Adipocyte (in vitro differentiated cells): Measurements from ENCODE around the gene KAT14.
"Not testable (repeated sequence)": the region's sequence is repeated elsewhere in the genome, so short reads cannot be mapped to it uniquely, and the experiment has no call there.

Source experiments
- DNase-seq: peaks from one replicate; pipeline ENCODE4 v3.0.0-alpha.2; 2015; ENCODE audit warnings: low read depth
- H3K27me3 ChIP-seq: replicated peaks from 2 replicates; pipeline ENCODE4 v1.7.0; 2013; ENCODE audit warnings: mild to moderate bottlenecking, low read length, moderate library complexity; ENCODE audit not compliant: control insufficient read depth, insufficient read depth
- H3K36me3 ChIP-seq: 2 replicates; pipeline ENCODE4 v1.7.0; 2013; ENCODE audit warnings: low read length, mild to moderate bottlenecking, moderate library complexity; ENCODE audit not compliant: control insufficient read depth, insufficient read depth, severe bottlenecking
- H3K4me1 ChIP-seq: 2 replicates; pipeline ENCODE4 v1.7.0; 2013; ENCODE audit warnings: mild to moderate bottlenecking, low read length, moderate library complexity; ENCODE audit not compliant: control insufficient read depth, insufficient read depth
- H3K4me3 ChIP-seq: 2 replicates; pipeline ENCODE4 v1.7.0; 2013; ENCODE audit warnings: mild to moderate bottlenecking, low read length, moderate library complexity
- H3K9ac ChIP-seq: 2 replicates; pipeline ENCODE4 v1.7.0; 2013; ENCODE audit warnings: mild to moderate bottlenecking, low read length, moderate library complexity
- H3K9me3 ChIP-seq: 2 replicates; pipeline ENCODE4 v1.7.0; 2013; ENCODE audit warnings: mild to moderate bottlenecking, low read length, moderate library complexity; ENCODE audit not compliant: control insufficient read depth

Gene KAT14

GRCh38 chr20:18224968-18225568, 87.4 kb downstream of the KAT14 start:
- Histone ChIP-seq H3K9me3 (peaks cover 8% of the 10 kb centered on the region), H3K27me3 (peaks cover 4% of the 10 kb centered on the region), H3K36me3 (no peaks in the 10 kb centered on the region), H3K9ac (peak overlapping the region; percentile 41), H3K4me1 (peaks cover 20% of the 10 kb centered on the region), H3K4me3 (peak overlapping the region; percentile 46)
- peak; percentile 69 for DNase-seq

- Histone ChIP-seq H3K4me3 (peak overlapping the region; percentile 46), H3K4me1 (peaks cover 20% of the 10 kb centered on the region), H3K27me3 (peaks cover 4% of the 10 kb centered on the region), H3K9me3 (peaks cover 8% of the 10 kb centered on the region), H3K36me3 (no peaks in the 10 kb centered on the region), H3K9ac (peak overlapping the region; percentile 41)
- DNase-seq, result peak; percentile 2
These were observed 88.0 kb downstream of the KAT14 start for GRCh38 chr20:18225632-18226031.

- H3K9ac ChIP-seq, H3K36me3 ChIP-seq, H3K4me3 ChIP-seq, DNase-seq, H3K9me3 ChIP-seq, H3K27me3 ChIP-seq: not testable (repeated sequence)
- H3K4me1 ChIP-seq, result peaks cover 20% of the 10 kb centered on the region
These were observed 89.1 kb downstream of the KAT14 start for GRCh38 chr20:18226741-18227140.

DNA sequence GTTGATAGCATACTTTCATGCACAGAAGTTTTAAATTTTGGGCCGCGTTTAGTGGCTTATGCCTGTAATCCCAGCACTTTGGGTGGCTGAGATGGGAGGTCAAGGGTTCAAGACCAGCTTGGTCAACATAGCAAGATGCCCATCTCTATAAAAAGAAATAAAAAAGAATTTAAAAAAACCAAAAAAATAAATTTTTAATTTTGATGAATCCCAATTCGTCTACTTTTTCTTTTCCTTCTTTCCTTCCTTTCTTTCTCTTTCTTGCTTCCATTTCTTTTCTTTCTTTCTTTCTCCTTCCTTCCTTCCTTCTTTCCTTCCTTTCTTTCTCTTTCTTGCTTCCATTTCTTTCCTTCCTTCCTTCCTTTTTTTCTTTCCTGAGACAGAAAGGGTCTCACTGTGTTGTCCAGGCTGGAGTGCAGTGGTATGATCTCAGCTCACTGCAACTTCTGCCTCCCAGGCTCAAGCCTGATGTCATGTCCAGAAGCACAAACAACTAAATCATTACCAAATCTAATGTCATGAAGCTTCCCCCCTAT, 95.8 kb downstream of the KAT14 start:
- H3K36me3 ChIP-seq, result no peaks in the 10 kb centered on the region
- DNase-seq, result no peak
- no peak overlapping the region for H3K9ac ChIP-seq
- no peaks in the 10 kb centered on the region for H3K4me1 ChIP-seq
- H3K4me3 ChIP-seq, result no peak overlapping the region
- H3K27me3 ChIP-seq, result peaks cover 2% of the 10 kb centered on the region
- peaks cover 5% of the 10 kb centered on the region for H3K9me3 ChIP-seq
